A673 (cell line): Measurements from ENCODE around the gene SLC38A8. TPM values are rescaled to one million over a fixed set of nuclear protein-coding genes. Genes with fewer than 3 reads are reported as not detected.

Experiments
- BruUV-seq: library from RNA; stranded (reverse); fragments of 400-500 nt; replicated peaks from 2 replicates; lab custom pipeline; 2021; lab: Mats Ljungman, UMichigan
- CTCF ChIA-PET: fragments of 300-600 bp; sonication (Branson Sonifier 250); formaldehyde crosslinking; loops from one replicate; lab custom pipeline; 2022; ENCODE audit warnings: antibody characterized with exemption; lab: Charles Lee
- POLR2A ChIA-PET: fragments of 300-600 bp; sonication (Branson Sonifier 250); formaldehyde crosslinking; loops from one replicate; lab custom pipeline; 2022; ENCODE audit warnings: antibody characterized with exemption; ENCODE audit not compliant: low non-redundant PET; lab: Charles Lee
- DNase-seq: peaks from one replicate; pipeline ENCODE4 v3.0.0-alpha.2; 2015; ENCODE audit warnings: low spot score
- H3K27ac ChIP-seq: fragments of 200-600 bp; sonication (generic); 2 replicates; pipeline ENCODE4 v1.5.1; 2016; ENCODE audit warnings: mixed run types, low read depth, mild to moderate bottlenecking, mixed read lengths, antibody characterized with exemption, low read length; ENCODE audit not compliant: poor library complexity, severe bottlenecking
- H3K27me3 ChIP-seq: fragments of 200-600 bp; sonication (generic); replicated peaks from 2 replicates; pipeline ENCODE4 v1.6.1; 2017; ENCODE audit warnings: mixed run types, low read depth, mild to moderate bottlenecking, mixed read lengths, antibody characterized with exemption, low read length; ENCODE audit not compliant: insufficient read depth, poor library complexity
- H3K36me3 ChIP-seq: fragments of 200-600 bp; sonication (generic); 2 replicates; pipeline ENCODE4 v1.6.1; 2016; ENCODE audit warnings: mixed run types, mild to moderate bottlenecking, mixed read lengths, antibody characterized with exemption, low read length; ENCODE audit not compliant: insufficient read depth, poor library complexity, severe bottlenecking
- H3K4me1 ChIP-seq: fragments of 200-600 bp; sonication (generic); 2 replicates; pipeline ENCODE4 v1.6.1; 2017; ENCODE audit warnings: mixed run types, mild to moderate bottlenecking, mixed read lengths, antibody characterized with exemption, low read length; ENCODE audit not compliant: insufficient read depth, poor library complexity, severe bottlenecking
- H3K4me3 ChIP-seq: fragments of 200-600 bp; sonication (generic); 2 replicates; pipeline ENCODE4 v1.5.1; 2016; ENCODE audit warnings: low read depth, mixed run types, mild to moderate bottlenecking, mixed read lengths, low read length; ENCODE audit not compliant: poor library complexity, severe bottlenecking
- H3K9me3 ChIP-seq: fragments of 200-600 bp; sonication (generic); 2 replicates; pipeline ENCODE4 v1.6.1; 2016; ENCODE audit warnings: mixed run types, low read depth, mild to moderate bottlenecking, mixed read lengths, antibody characterized with exemption, low read length; ENCODE audit not compliant: poor library complexity, severe bottlenecking
- CTCF ChIP-seq: fragments of 300-800, 200-600 bp; sonication (generic); conservative IDR thresholded peaks from 2 replicates; pipeline ENCODE4 v1.5.1; 2017; ENCODE audit warnings: low read depth, mild to moderate bottlenecking, antibody characterized with exemption, low read length, moderate library complexity, mixed read lengths
- EZH2 ChIP-seq: fragments of 200-600 bp; sonication (generic); IDR thresholded peaks from 2 replicates; pipeline ENCODE4 v1.6.1; 2017; ENCODE audit warnings: borderline replicate concordance, low read depth, mild to moderate bottlenecking, mixed read lengths, antibody characterized with exemption, low read length; ENCODE audit not compliant: poor library complexity, severe bottlenecking
- intact Hi-C: fragments of 100-400 bp; cut with micrococcal nuclease; formaldehyde crosslinking; loops from one replicate; pipeline ENCODE4 v1.10.0; 2022; ENCODE audit not compliant: unreplicated experiment
- total RNA-seq: library from RNA; stranded (reverse); gene quantifications from 2 replicates; pipeline ENCODE4 v1.2.3, GENCODE V29; 2021

SLC38A8 gene
- total RNA-seq, 1 experiment from 2014 or later: not detected

GRCh38 chr16:83961591-83961990, 81.0 kb downstream of the SLC38A8 start:
- no peak for TF ChIP-seq CTCF
- TF ChIP-seq EZH2: no peak
- Histone ChIP-seq H3K27me3 (no peaks in the 10 kb centered on the region), H3K4me1 (no peaks in the 10 kb centered on the region), H3K27ac (no peak overlapping the region), H3K9me3 (no peaks in the 10 kb centered on the region), H3K36me3 (no peaks in the 10 kb centered on the region), H3K4me3 (no peak overlapping the region)
- no TSS peak for BruUV-seq
- no peak for DNase-seq
- ChIA-PET POLR2A (no interaction called here), CTCF (no interaction called here)
- intact Hi-C loops: no loop called here

GRCh38 chr16:83960521-83961249, 81.9 kb downstream of the SLC38A8 start:
- no peak overlapping the region for H3K4me3 ChIP-seq
- no peak overlapping the region for H3K27ac ChIP-seq
- ChIA-PET CTCF (no interaction called here), POLR2A (no interaction called here)
- H3K27me3 ChIP-seq: no peaks in the 10 kb centered on the region
- BruUV-seq: no TSS peak
- H3K9me3 ChIP-seq: no peaks in the 10 kb centered on the region
- DNase-seq: no peak
- intact Hi-C loops: no loop called here
- TF ChIP-seq CTCF (no peak), EZH2 (no peak)
- H3K36me3 ChIP-seq: no peaks in the 10 kb centered on the region
- no peaks in the 10 kb centered on the region for H3K4me1 ChIP-seq

Other genes starting within 250 kb of the SLC38A8 start
- 163 and 175 TPM in 2 replicates for gene HSBP1, start 234.8 kb downstream of the SLC38A8 start, total RNA-seq
- gene MLYCD, start 143.7 kb downstream of the SLC38A8 start, total RNA-seq: 2.0 and 2.5 TPM in 2 replicates
- gene OSGIN1, start 89.6 kb downstream of the SLC38A8 start, total RNA-seq: 1.2 and 2.4 TPM in 2 replicates
- 0.76 and 0.80 TPM in 2 replicates for gene NECAB2, start 74.6 kb downstream of the SLC38A8 start, total RNA-seq
- gene MBTPS1, start 74.1 kb upstream of the SLC38A8 start, total RNA-seq: 76.9 and 82.0 TPM in 2 replicates
- gene HSDL1, start 102.4 kb upstream of the SLC38A8 start, total RNA-seq: 45.6 and 46.7 TPM in 2 replicates
- not detected in 2 replicates for gene DNAAF1, start 102.5 kb upstream of the SLC38A8 start, total RNA-seq
- gene TAF1C, start 144.3 kb upstream of the SLC38A8 start, total RNA-seq: 58.0 and 58.4 TPM in 2 replicates
- not detected in 2 replicates for gene ADAD2, start 148.4 kb upstream of the SLC38A8 start, total RNA-seq
- not detected in 2 replicates for gene KCNG4, start 197.2 kb upstream of the SLC38A8 start, total RNA-seq